Endothelial cell of umbilical vein (primary cell): Measurements from ENCODE around the gene CHCHD4.

Experiments
- EZH2 ChIP-seq: IDR thresholded peaks from 2 replicates; pipeline ENCODE4 v1.6.1; 2012; ENCODE audit warnings: borderline replicate concordance, low read depth, mild to moderate bottlenecking, moderate library complexity, low read length, inconsistent platforms; ENCODE audit not compliant: severe bottlenecking
- FOS ChIP-seq: IDR thresholded peaks from 2 replicates; pipeline ENCODE4 v1.6.1; 2011; ENCODE audit warnings: mild to moderate bottlenecking, low read length, moderate library complexity, borderline replicate concordance; ENCODE audit not compliant: insufficient read depth
- GATA2 ChIP-seq: IDR thresholded peaks from 2 replicates; pipeline ENCODE4 v1.7.0; 2011; ENCODE audit warnings: low read depth, mild to moderate bottlenecking, moderate library complexity, mixed read lengths, low read length; ENCODE audit not compliant: insufficient read length, insufficient read depth
- JUN ChIP-seq: IDR thresholded peaks from 2 replicates; pipeline ENCODE4 v1.6.1; 2011; ENCODE audit warnings: borderline replicate concordance, low read depth; ENCODE audit not compliant: insufficient read length, insufficient read depth
- MYC ChIP-seq: IDR thresholded peaks from one replicate; pipeline ENCODE4 v1.6.1; 2011; ENCODE audit warnings: mild to moderate bottlenecking, low read depth, low read length
- POLR2A ChIP-seq: IDR thresholded peaks from 2 replicates; pipeline ENCODE4 v1.6.1; 2012; ENCODE audit warnings: low read depth, mild to moderate bottlenecking, control low read depth, low read length
- POLR2AphosphoS5 ChIP-seq: IDR thresholded peaks from 2 replicates; pipeline ENCODE4 v1.6.1; 2012; ENCODE audit warnings: low read depth, mild to moderate bottlenecking, control low read depth, low read length, moderate library complexity; ENCODE audit not compliant: insufficient read depth
- TF ChIP-seq, protein P1 (sequence below), 2 donors: IDR thresholded peaks; 1 replicate in 1 of 2; 2 replicates in 1 of 2; pipeline ENCODE4 v1.5.1; 2011; ENCODE audit warnings: low read length in 2 of 2, mild to moderate bottlenecking in 2 of 2, moderate library complexity in 2 of 2, control low read depth in 1 of 2, inconsistent platforms in 1 of 2, low read depth in 1 of 2; ENCODE audit not compliant: insufficient read depth in 1 of 2; ENCODE audit errors: extremely low read depth in 1 of 2

DNA sequence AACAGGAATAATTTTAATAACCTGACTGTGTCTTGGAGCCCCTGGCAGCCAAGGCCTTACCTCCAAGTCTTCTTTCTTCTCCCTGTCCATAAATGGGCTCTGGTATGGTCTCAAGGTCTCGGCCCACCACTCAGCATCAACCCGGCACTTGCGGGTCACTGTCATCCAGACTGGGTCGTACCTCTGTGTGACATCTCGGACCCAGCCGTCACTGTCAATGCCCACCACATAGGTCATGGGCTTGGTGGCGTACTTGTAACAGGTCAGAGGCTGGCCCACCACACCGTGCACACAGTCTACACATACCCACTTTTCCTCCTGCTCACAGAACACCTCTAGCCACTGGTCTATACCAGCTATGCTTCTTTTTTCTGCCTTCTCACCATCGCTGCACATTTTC, 33.3 kb upstream of the CHCHD4 start:
- no peak for TF ChIP-seq POLR2A
- TF ChIP-seq, protein P1, sequence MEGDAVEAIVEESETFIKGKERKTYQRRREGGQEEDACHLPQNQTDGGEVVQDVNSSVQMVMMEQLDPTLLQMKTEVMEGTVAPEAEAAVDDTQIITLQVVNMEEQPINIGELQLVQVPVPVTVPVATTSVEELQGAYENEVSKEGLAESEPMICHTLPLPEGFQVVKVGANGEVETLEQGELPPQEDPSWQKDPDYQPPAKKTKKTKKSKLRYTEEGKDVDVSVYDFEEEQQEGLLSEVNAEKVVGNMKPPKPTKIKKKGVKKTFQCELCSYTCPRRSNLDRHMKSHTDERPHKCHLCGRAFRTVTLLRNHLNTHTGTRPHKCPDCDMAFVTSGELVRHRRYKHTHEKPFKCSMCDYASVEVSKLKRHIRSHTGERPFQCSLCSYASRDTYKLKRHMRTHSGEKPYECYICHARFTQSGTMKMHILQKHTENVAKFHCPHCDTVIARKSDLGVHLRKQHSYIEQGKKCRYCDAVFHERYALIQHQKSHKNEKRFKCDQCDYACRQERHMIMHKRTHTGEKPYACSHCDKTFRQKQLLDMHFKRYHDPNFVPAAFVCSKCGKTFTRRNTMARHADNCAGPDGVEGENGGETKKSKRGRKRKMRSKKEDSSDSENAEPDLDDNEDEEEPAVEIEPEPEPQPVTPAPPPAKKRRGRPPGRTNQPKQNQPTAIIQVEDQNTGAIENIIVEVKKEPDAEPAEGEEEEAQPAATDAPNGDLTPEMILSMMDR (IDR thresholded peaks at IDR 0.05; ENCODE audit: extremely low read depth in 1 of 2, insufficient read depth in 1 of 2, low read depth in 1 of 2, low read length in 2 of 2) = no peak
- TF ChIP-seq EZH2 = no peak
- TF ChIP-seq POLR2AphosphoS5 = no peak
- TF ChIP-seq JUN = no peak
- TF ChIP-seq MYC = no peak
- TF ChIP-seq FOS = no peak
- TF ChIP-seq GATA2 = no peak
